Activated CD4-positive, alpha-beta memory T cell treated with anti-CD3 and anti-CD28 coated beads, Interleukin-2, amount 10 ng/mL, durations not matched to agents 7 days and 5 days (primary cell): ENCODE measurements around the gene ODAD3. TPM values are rescaled to one million over a fixed set of nuclear protein-coding genes. Genes with fewer than 3 reads are reported as not detected.
"Not testable (repeated sequence)": the region's sequence is repeated elsewhere in the genome, so short reads cannot be mapped to it uniquely, and the experiment has no call there.

Experiments used
- CTCF ChIA-PET: fragments of 350-600 bp; sonication (Branson Sonifier 250); formaldehyde crosslinking; loops from one replicate; lab custom pipeline; 2021; ENCODE audit warnings: antibody characterized with exemption, inconsistent platforms; lab: Charles Lee
- POLR2A ChIA-PET: fragments of 350-600 bp; sonication (Branson Sonifier 250); formaldehyde crosslinking; loops from one replicate; lab custom pipeline; 2021; ENCODE audit warnings: antibody characterized with exemption; lab: Charles Lee
- DNase-seq: peaks from one replicate; pipeline ENCODE4 v3.0.0-alpha.2; 2020
- H3K27ac Mint-ChIP-seq: one replicate; pipeline ENCODE4 v1.8.0; 2021; ENCODE audit warnings: mild to moderate bottlenecking, mixed read lengths
- H3K27me3 Mint-ChIP-seq: one replicate; pipeline ENCODE4 v1.8.0; 2021; ENCODE audit warnings: mixed read lengths
- H3K36me3 Mint-ChIP-seq: one replicate; pipeline ENCODE4 v1.8.0; 2021; ENCODE audit warnings: low read depth, mixed read lengths
- H3K4me1 Mint-ChIP-seq: one replicate; pipeline ENCODE4 v1.8.0; 2021; ENCODE audit warnings: mixed read lengths
- H3K4me3 Mint-ChIP-seq: one replicate; pipeline ENCODE4 v1.8.0; 2021; ENCODE audit warnings: mild to moderate bottlenecking, mixed read lengths
- H3K9me3 Mint-ChIP-seq: one replicate; pipeline ENCODE4 v1.8.0; 2021; ENCODE audit warnings: mixed read lengths
- total RNA-seq, 2 experiments: library from RNA; stranded (reverse); gene quantifications; one replicate each; pipeline ENCODE4 v1.2.3, GENCODE V29; 2021

ODAD3 gene
- total RNA-seq, 2 experiments from 2014 or later, result not detected

- H3K36me3 Mint-ChIP-seq, result peaks cover 43% of the 10 kb centered on the region
Measured at GRCh38 chr19:11446271-11446651, 11.3 kb upstream of the ODAD3 start.

GRCh38 chr19:11445141-11445540 is 10.2 kb upstream of the ODAD3 start:
- Mint-ChIP-seq H3K36me3 (peaks cover 47% of the 10 kb centered on the region), H3K27ac (no peak overlapping the region), H3K4me3 (no peak overlapping the region), H3K9me3 (no peaks in the 10 kb centered on the region), H3K27me3 (no peaks in the 10 kb centered on the region), H3K4me1 (peaks cover 4% of the 10 kb centered on the region)
- no peak for DNase-seq
- ChIA-PET POLR2A (no interaction called here), CTCF (interaction anchor here (1.6 kb wide), 1 partner anchor 64 kb away, joined by 9 read pairs; no protein-coding TSS in a partner anchor)

More at GRCh38 chr19:11446271-11446651, 11.3 kb upstream of the ODAD3 start:
- no peaks in the 10 kb centered on the region for H3K4me1 Mint-ChIP-seq
- H3K4me3 Mint-ChIP-seq, result no peak overlapping the region
- CTCF ChIA-PET, result interaction anchor here (1.6 to 2.2 kb wide), 2 partner anchors 36 to 66 kb away, joined by 5 to 9 read pairs; no protein-coding TSS in a partner anchor
- POLR2A ChIA-PET, result interaction anchor here (1.1 kb wide), 1 partner anchor 11 kb away, joined by 3 read pairs; the partner anchor contains the start of genes ODAD3 and PRKCSH
- no peak for DNase-seq
- H3K9me3 Mint-ChIP-seq, result no peaks in the 10 kb centered on the region
- H3K27ac Mint-ChIP-seq, result no peak overlapping the region
- no peaks in the 10 kb centered on the region for H3K27me3 Mint-ChIP-seq

GRCh38 chr19:11444059-11444458 is 9.1 kb upstream of the ODAD3 start:
- Mint-ChIP-seq H3K4me1 (peaks cover 4% of the 10 kb centered on the region), H3K36me3 (peaks cover 41% of the 10 kb centered on the region), H3K27me3 (no peaks in the 10 kb centered on the region), H3K4me3 (no peak overlapping the region), H3K27ac (no peak overlapping the region), H3K9me3 (no peaks in the 10 kb centered on the region)
- no peak for DNase-seq
- ChIA-PET POLR2A (interaction anchor here (1.3 kb wide), 1 partner anchor 63 kb away, joined by 5 read pairs; no protein-coding TSS in a partner anchor), CTCF (interaction anchor here (0.5 to 1.3 kb wide), 4 partner anchors 9 to 1860 kb away, joined by 3 to 9 read pairs (median 6); partner anchors contain the start of genes ODAD3 and PRKCSH)

- H3K27me3 Mint-ChIP-seq, result no peaks in the 10 kb centered on the region
- H3K4me3 Mint-ChIP-seq, result no peak overlapping the region
- CTCF ChIA-PET, result interaction anchor here (1.3 to 1.5 kb wide), 2 partner anchors 10 to 45 kb away, joined by 3 to 5 read pairs; no protein-coding TSS in a partner anchor
- no peak overlapping the region for H3K27ac Mint-ChIP-seq
- H3K9me3 Mint-ChIP-seq, result no peaks in the 10 kb centered on the region
- H3K36me3 Mint-ChIP-seq, result peaks cover 44% of the 10 kb centered on the region
- peaks cover 28% of the 10 kb centered on the region for H3K4me1 Mint-ChIP-seq
- DNase-seq, result no peak
- POLR2A ChIA-PET, result no interaction called here
Measured at GRCh38 chr19:11437955-11438354, 3.0 kb upstream of the ODAD3 start.

- H3K36me3 Mint-ChIP-seq, result peaks cover 28% of the 10 kb centered on the region
- DNase-seq, result peak; percentile 28
- ChIA-PET POLR2A (interaction anchor here (1.0 to 2.3 kb wide), 10 partner anchors 10 to 92 kb away, joined by 3 to 7 read pairs (median 4); partner anchors contain the start of genes ECSIT, SWSAP1 and TMEM205), CTCF (interaction anchor here (0.9 to 2.0 kb wide), 12 partner anchors 8 to 125 kb away, joined by 3 to 18 read pairs (median 6); partner anchors contain the start of genes EPOR, RAB3D and SWSAP1)
- no peaks in the 10 kb centered on the region for H3K27me3 Mint-ChIP-seq
- H3K4me1 Mint-ChIP-seq, result peaks cover 25% of the 10 kb centered on the region
- H3K9me3 Mint-ChIP-seq, result no peaks in the 10 kb centered on the region
- peak overlapping the region; percentile 99 for H3K4me3 Mint-ChIP-seq
- H3K27ac Mint-ChIP-seq, result peak overlapping the region; percentile 93
Measured at GRCh38 chr19:11435833-11436313, 952 bp upstream of the ODAD3 start.

- ChIA-PET POLR2A (interaction anchor here (0.6 to 1.4 kb wide), 8 partner anchors 11 to 94 kb away, joined by 3 to 7 read pairs (median 3); partner anchors contain the start of genes ECSIT and TMEM205), CTCF (interaction anchor here (0.6 to 2.0 kb wide), 14 partner anchors 9 to 126 kb away, joined by 3 to 18 read pairs (median 5); partner anchors contain the start of genes EPOR, RAB3D and SWSAP1)
- Mint-ChIP-seq H3K36me3 (peaks cover 24% of the 10 kb centered on the region), H3K4me3 (peak overlapping the region; percentile 99), H3K9me3 (no peaks in the 10 kb centered on the region), H3K4me1 (peaks cover 24% of the 10 kb centered on the region), H3K27ac (peak overlapping the region; percentile 93), H3K27me3 (peaks cover 2% of the 10 kb centered on the region)
- DNase-seq, result no peak
Measured at GRCh38 chr19:11434703-11435056, 241 bp downstream of the ODAD3 start.

GRCh38 chr19:11433526-11433925 is 1.4 kb downstream of the ODAD3 start:
- peaks cover 24% of the 10 kb centered on the region for H3K4me1 Mint-ChIP-seq
- H3K9me3 Mint-ChIP-seq, H3K4me3 Mint-ChIP-seq, DNase-seq, CTCF ChIA-PET, H3K27me3 Mint-ChIP-seq, H3K27ac Mint-ChIP-seq, POLR2A ChIA-PET: not testable (repeated sequence)
- H3K36me3 Mint-ChIP-seq, result peaks cover 21% of the 10 kb centered on the region

- Mint-ChIP-seq H3K27me3 (peaks cover 24% of the 10 kb centered on the region), H3K36me3 (no peaks in the 10 kb centered on the region), H3K4me3 (no peak overlapping the region), H3K9me3 (no peaks in the 10 kb centered on the region), H3K27ac (no peak overlapping the region), H3K4me1 (peaks cover 21% of the 10 kb centered on the region)
- ChIA-PET POLR2A (no interaction called here), CTCF (interaction anchor here (0.6 to 1.2 kb wide), 2 partner anchors 9 to 137 kb away, joined by 3 read pairs; partner anchors contain the start of genes ODAD3 and PRKCSH)
- DNase-seq, result no peak
Measured at GRCh38 chr19:11426656-11427055, 8.3 kb downstream of the ODAD3 start.

GRCh38 chr19:11425719-11426457 is 9.0 kb downstream of the ODAD3 start:
- Mint-ChIP-seq H3K4me1 (peaks cover 29% of the 10 kb centered on the region), H3K36me3 (no peaks in the 10 kb centered on the region), H3K27me3 (peaks cover 32% of the 10 kb centered on the region), H3K27ac (no peak overlapping the region), H3K9me3 (no peaks in the 10 kb centered on the region), H3K4me3 (no peak overlapping the region)
- no peak for DNase-seq
- ChIA-PET CTCF (interaction anchor here (0.6 to 1.2 kb wide), 2 partner anchors 9 to 136 kb away, joined by 3 read pairs; partner anchors contain the start of genes ODAD3 and PRKCSH), POLR2A (no interaction called here)

- Mint-ChIP-seq H3K27ac (no peak overlapping the region), H3K4me1 (peaks cover 34% of the 10 kb centered on the region), H3K36me3 (no peaks in the 10 kb centered on the region), H3K27me3 (peaks cover 44% of the 10 kb centered on the region), H3K4me3 (no peak overlapping the region), H3K9me3 (no peaks in the 10 kb centered on the region)
- CTCF ChIA-PET, result interaction anchor here (0.9 to 1.8 kb wide), 3 partner anchors 41 to 59 kb away, joined by 3 to 4 read pairs (median 3); no protein-coding TSS in a partner anchor
- POLR2A ChIA-PET, result interaction anchor here (0.7 to 2.3 kb wide), 2 partner anchors 43 to 105 kb away, joined by 3 to 7 read pairs; partner anchors contain the start of gene ECSIT
- no peak for DNase-seq
Measured at GRCh38 chr19:11423791-11424181, 11.1 kb downstream of the ODAD3 start.

GRCh38 chr19:11423164-11423790 is 11.6 kb downstream of the ODAD3 start:
- Mint-ChIP-seq H3K36me3 (no peaks in the 10 kb centered on the region), H3K27ac (no peak overlapping the region), H3K4me1 (peaks cover 34% of the 10 kb centered on the region), H3K4me3 (no peak overlapping the region), H3K27me3 (peaks cover 49% of the 10 kb centered on the region), H3K9me3 (no peaks in the 10 kb centered on the region)
- DNase-seq, result no peak
- CTCF ChIA-PET, result interaction anchor here (0.6 to 1.8 kb wide), 5 partner anchors 12 to 209 kb away, joined by 3 to 4 read pairs (median 4); partner anchors contain the start of genes ODAD3 and PRKCSH
- POLR2A ChIA-PET, result interaction anchor here (0.7 to 2.3 kb wide), 4 partner anchors 12 to 105 kb away, joined by 3 to 7 read pairs (median 4); partner anchors contain the start of genes ECSIT, ODAD3 and PRKCSH
